ENCODE data around the gene OVOL1. TPM values are rescaled to one million over a fixed set of nuclear protein-coding genes. Genes with fewer than 3 reads are reported as not detected.

Gene OVOL1
- total RNA-seq, 4 donors from 2014 or later: 0.62 TPM; not detected in 3

DNA sequence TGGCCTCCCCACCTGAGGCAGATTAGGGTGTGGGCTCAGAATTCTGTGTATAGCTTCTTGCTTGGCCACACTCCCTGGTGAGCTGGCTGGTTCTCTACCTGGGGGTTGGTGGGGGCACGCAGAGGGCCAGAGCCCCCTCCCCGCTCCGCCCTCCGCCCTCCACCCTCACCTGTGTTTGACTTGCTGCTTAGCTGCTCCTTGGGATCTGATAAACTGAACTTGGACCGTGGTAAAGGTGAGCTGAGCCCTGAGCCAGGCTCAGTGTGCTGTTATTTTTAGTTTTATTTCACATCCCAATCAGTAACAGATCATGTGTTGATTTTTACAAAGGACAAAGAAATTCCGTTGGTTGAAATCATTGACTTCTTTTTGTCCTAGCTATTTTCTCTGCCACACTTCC is 2.0 kb downstream of the OVOL1 start:
- WGBS, 2 donors (ENCODE audit: low coverage in 1 of 2): 38 to 90% methylated on average over 1 to 6 of the region's 6 CpGs
- no peak overlapping the region for H3K27ac ChIP-seq
- TF ChIP-seq EP300 (IDR thresholded peaks at IDR 0.05) (no peak), POLR2AphosphoS5 (IDR thresholded peaks at IDR 0.05) (no peak), POLR2A (IDR thresholded peaks at IDR 0.05) (no peak)
- TF ChIP-seq, protein P1, sequence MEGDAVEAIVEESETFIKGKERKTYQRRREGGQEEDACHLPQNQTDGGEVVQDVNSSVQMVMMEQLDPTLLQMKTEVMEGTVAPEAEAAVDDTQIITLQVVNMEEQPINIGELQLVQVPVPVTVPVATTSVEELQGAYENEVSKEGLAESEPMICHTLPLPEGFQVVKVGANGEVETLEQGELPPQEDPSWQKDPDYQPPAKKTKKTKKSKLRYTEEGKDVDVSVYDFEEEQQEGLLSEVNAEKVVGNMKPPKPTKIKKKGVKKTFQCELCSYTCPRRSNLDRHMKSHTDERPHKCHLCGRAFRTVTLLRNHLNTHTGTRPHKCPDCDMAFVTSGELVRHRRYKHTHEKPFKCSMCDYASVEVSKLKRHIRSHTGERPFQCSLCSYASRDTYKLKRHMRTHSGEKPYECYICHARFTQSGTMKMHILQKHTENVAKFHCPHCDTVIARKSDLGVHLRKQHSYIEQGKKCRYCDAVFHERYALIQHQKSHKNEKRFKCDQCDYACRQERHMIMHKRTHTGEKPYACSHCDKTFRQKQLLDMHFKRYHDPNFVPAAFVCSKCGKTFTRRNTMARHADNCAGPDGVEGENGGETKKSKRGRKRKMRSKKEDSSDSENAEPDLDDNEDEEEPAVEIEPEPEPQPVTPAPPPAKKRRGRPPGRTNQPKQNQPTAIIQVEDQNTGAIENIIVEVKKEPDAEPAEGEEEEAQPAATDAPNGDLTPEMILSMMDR (IDR thresholded peaks at IDR 0.05): no peak

GRCh38 chr11:65789230-65790103 is 2.6 kb downstream of the OVOL1 start:
- Histone ChIP-seq H3K36me3 (no peaks in the 10 kb centered on the region), H3K4me3 (no peak overlapping the region), H3K4me1 (peaks cover 0 to 28% (median 14%) of the 10 kb centered on the region in 3 donors), H3K27me3 (peaks cover 91% of the 10 kb centered on the region), H3K27ac (no peak overlapping the region), H3K9me3 (no peaks in the 10 kb centered on the region)
- 73 to 100% methylated on average over 1 to 3 of the region's 14 CpGs for WGBS, 2 donors (ENCODE audit: low coverage in 1 of 2)
- ATAC-seq: no peak
- TF ChIP-seq POLR2AphosphoS5 (IDR thresholded peaks at IDR 0.05): no peak
- no peak for TF ChIP-seq POLR2A (IDR thresholded peaks at IDR 0.05)
- TF ChIP-seq, protein P1 (IDR thresholded peaks at IDR 0.05): no peak
- TF ChIP-seq EP300 (IDR thresholded peaks at IDR 0.05): no peak

More for the DNA sequence above, 2.0 kb downstream of the OVOL1 start:
- Histone ChIP-seq H3K4me3 (no peak overlapping the region), H3K4me1 (peaks cover 0 to 28% (median 14%) of the 10 kb centered on the region in 3 donors), H3K9me3 (no peaks in the 10 kb centered on the region), H3K27me3 (peaks cover 91% of the 10 kb centered on the region), H3K36me3 (no peaks in the 10 kb centered on the region)
- no peak for ATAC-seq

DNA sequence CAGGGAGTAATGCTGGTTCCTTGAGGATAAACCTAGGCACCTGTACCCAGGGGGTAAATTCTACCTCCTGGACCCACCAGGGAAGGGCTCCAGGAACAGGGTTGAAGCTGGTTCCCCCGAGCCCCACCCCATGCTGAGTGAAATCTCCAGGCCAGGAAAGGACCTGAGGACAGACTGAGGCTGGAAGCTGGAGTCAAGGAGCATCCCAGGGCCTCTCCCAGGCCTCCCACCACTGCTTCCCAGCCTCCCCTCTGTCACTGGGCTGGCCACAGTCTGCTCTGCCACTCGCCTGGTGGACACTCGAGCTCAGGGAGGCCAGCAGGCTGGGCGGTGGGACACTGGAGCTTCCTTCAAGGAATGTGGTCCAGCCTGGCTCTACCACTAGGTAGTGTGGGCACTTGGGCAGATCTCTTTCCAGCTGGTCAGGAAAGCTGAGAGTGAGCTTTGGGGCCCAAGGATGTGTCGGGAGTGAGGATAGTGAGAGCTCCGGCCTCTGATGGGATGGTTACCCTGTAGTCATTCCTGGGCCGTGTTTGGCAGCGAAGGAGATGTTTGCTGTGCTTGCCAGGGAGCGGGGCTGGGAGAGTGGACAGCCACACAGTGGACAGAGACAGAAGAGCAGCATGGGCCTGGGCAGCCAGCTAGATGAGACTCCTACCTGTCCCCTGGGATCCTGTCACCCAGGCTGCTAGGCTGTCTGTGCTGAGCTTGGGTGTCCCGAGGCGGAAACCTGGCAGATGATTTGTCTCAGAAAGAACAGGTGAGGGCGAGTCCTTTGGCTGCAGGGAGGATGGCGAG is 3.4 kb downstream of the OVOL1 start:
- Histone ChIP-seq H3K4me1 (peaks cover 0 to 28% (median 14%) of the 10 kb centered on the region in 3 donors), H3K27ac (no peak overlapping the region), H3K9me3 (no peaks in the 10 kb centered on the region), H3K27me3 (peaks cover 91% of the 10 kb centered on the region), H3K36me3 (no peaks in the 10 kb centered on the region), H3K4me3 (no peak overlapping the region)
- no peak for ATAC-seq
- WGBS, 2 donors (ENCODE audit: low coverage in 1 of 2): 87 to 88% methylated on average over 4 to 5 of the region's 13 CpGs
- TF ChIP-seq POLR2A (IDR thresholded peaks at IDR 0.05): no peak
- TF ChIP-seq, protein P1 (IDR thresholded peaks at IDR 0.05): no peak
- TF ChIP-seq POLR2AphosphoS5 (IDR thresholded peaks at IDR 0.05): no peak
- TF ChIP-seq EP300 (IDR thresholded peaks at IDR 0.05): no peak

DNA sequence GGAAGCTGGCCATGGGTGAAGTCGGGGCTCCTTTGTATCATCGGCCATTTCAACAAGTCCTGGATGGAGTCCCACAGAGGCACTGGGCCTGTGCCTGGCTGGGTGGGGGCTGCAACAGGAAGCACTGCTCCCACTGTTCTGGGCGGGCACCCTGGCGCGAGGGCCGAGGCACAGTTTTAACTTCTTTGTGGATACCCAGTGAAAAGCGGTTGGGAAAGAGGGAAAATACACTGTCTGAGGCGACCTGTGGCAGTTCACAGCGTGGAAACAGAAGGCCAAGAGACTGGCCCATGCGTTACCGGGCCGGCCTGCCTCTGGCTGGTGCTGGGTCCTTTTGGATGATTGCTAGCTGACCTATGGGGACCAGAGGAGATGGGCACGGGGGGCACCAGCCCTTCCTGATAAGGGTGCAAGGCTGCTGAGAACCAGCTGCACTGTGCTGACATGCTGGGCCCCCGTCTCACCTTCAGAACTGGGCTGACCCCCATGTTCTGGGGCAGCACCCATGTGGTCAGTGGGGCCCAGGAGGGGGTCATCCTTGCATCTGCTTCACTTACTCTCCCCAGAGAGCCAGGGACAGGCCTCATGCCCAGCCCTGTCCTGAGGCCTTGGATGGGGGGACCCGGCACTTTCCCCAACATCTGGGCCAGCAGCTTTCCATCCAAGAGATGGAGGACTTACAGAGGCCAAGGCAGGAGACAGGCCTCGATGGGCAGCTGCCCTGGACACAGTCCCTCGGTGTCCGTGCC is 4.2 kb downstream of the OVOL1 start:
- Histone ChIP-seq H3K4me1 (peaks cover 0 to 25% (median 12%) of the 10 kb centered on the region in 3 donors), H3K27me3 (peaks cover 91% of the 10 kb centered on the region), H3K9me3 (no peaks in the 10 kb centered on the region), H3K36me3 (no peaks in the 10 kb centered on the region), H3K27ac (no peak overlapping the region), H3K4me3 (no peak overlapping the region)
- TF ChIP-seq, protein P1 (IDR thresholded peaks at IDR 0.05): no peak
- TF ChIP-seq POLR2AphosphoS5 (IDR thresholded peaks at IDR 0.05): no peak
- no peak for TF ChIP-seq EP300 (IDR thresholded peaks at IDR 0.05)
- no peak for TF ChIP-seq POLR2A (IDR thresholded peaks at IDR 0.05)
- 87 to 93% methylated on average over 3 to 8 of the region's 18 CpGs for WGBS, 2 donors (ENCODE audit: low coverage in 1 of 2)
- no peak for ATAC-seq

Data from gastroesophageal sphincter (tissue), 4 donors.